Activated CD4-positive, alpha-beta T cell treated with anti-CD3 and anti-CD28 coated beads for 1 hour (primary cell): ENCODE measurements around the gene C3AR1.
"Not testable (repeated sequence)": the region's sequence is repeated elsewhere in the genome, so short reads cannot be mapped to it uniquely, and the experiment has no call there.

ENCODE experiments used
- DNase-seq: peaks from one replicate; pipeline ENCODE4 v3.0.0-alpha.2; 2020

C3AR1 gene

DNA sequence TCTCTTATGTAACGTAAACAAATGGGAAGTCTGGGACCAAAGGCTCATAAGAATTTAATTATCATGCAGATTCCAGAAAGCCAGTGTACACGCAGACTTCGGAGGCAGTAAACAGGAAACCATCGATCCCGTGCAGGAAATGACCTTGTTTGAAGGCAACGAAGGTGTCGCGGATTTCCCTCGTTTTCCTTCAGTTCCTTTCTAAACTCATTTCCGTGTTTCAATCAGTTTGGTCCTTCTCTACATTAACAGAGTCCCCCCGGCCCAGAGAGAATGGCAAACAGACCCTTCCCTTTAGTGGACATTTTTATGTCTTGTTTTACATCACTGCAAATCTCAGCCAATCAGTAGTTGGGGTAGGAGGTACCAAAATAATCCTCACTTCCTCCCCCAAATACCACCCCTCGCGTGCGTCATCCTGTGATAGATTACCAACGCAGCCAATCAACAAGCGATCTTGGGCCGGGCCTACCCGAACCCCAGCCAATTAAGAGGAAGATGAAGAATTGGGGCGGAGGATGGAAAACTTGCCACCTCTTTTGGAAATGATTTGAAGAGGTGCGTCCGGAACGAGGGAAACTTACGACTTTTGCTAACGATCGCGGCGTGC, 39.8 kb downstream of the C3AR1 start:
- DNase-seq: peak; percentile 92

DNA sequence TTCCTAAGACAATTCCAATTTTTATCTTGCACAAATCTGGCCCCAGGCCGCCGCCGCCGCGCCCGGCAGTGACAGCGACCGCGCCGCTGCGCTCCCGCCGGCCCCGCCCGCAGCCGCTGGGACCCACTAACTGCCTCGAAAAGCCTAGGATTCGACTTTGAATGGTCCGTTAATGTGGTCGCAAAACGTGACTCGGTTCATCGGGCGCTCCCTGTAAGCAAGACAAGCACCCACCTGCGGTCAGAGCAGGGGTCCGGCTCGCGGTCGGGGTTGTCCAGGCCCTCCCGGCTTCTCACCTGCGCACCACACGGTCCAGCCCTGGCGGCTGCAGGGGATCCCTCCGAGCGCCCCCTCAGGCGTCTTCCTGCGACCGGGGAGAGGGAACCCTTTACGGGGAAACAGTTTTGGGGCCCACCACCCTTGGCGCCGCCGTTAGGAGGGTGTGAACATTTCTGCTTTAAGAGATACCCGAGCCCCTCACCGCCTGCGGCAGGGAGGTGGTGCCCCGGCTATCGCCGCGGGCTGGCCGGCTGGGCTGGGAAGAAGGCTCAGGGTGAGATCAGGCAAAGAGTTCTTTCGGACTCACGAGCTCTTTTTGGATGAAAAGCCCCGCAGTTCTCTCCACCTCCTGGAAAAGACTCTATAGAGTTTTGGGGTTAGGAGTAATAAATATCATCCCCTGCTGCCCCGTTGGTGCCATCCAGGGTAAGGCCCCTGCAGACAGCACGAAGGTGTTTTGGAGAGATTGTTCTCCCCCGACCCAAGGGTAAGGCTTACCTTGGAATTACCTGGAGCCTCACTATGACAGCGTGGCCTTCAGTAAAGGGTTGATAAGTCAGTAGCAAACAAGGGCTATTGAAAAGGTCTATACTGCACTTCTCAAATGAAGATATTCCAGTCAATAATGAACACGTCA, 47.2 kb downstream of the C3AR1 start:
- DNase-seq: no peak

DNA sequence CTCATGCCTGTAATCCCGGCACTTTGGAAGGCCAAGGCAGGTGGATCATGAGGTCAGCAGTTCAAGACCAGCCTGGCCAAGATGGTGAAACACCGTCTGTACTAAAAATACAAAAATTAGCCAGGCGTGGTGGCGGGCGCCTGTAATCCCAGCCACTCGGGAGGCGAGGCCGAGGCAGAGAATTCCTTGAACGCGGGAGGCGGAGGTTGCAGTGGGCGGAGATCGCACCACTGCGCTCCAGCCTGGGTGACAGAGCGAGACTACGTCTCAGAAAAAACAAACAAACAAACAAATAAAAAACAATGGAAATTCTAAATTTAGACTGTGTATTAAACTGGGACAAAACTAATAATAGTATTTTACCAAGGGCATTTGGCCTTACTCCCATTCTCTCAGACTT, 47.9 kb downstream of the C3AR1 start:
- DNase-seq: not testable (repeated sequence)

DNA sequence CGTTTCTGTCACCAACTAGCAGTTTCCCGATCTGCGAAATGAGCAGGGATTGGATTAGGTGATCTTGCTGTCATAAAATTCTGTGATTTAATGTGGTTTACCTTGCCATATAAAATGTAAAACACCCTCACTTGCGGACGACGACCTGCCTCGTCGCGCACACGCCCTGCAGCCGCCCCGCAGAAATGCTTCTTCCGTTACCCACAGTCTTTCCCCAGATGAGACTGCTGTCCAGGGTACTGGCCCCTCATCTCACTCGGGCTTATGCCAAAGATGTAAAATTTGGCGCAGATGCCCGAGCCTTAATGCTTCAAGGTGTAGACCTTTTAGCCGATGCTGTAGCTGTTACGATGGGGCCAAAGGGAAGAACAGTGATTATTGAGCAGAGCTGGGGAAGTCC, 51.3 kb downstream of the C3AR1 start:
- no peak for DNase-seq

DNA sequence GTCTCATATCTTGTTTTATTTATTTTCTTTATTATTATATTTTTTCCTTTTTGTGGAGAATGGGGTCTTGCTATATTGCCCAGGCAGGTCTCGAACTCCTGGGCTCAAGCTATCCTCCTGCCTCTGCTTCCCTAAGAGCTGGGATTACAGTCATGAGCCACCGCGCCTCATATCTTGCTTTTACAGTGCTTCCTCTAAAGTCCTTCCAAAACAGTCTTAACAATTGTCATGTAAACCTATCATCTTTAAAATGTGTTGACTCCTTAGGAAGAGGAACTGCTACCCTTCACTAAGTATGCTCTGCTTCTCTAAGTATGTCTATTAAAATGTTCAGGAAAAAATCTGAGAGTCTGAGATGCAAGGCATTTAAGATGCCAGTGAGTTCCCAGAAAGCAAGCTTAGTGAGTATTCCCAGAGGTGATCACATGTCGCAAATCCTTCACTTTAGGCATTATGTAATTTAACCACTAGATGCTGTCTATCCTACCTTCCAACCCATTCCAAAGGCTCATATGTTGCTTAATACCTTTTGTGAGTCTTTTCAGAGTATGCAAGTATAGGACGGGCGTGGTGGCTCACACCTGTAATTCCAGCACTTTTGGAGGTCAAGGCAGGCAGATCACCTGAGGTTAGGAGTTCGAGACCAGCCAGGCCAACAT, 53.4 kb downstream of the C3AR1 start:
- no peak for DNase-seq

DNA sequence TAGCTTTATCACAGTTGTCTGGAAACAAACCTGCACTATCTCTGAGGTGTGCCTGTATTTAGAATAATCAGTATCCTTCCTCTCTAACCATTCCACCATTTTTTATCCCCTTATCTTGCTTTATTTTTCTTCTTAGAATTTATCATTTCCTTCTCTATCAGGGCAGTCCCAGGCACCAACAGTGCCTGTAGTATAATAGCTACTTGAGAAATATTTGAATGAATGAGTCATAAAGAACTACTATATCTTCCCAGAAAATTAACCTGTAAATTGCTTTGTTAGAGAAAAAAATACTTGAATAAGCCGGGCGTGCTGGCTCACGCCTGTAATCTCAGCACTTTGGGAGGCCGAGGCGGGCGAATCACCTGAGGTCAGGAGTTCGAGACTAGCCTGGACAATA, 54.8 kb downstream of the C3AR1 start:
- DNase-seq: no peak
